Upper lobe of left lung (tissue), 4 donors: Measurements from ENCODE around the gene MGME1.

ENCODE experiments used
- EP300 ChIP-seq, 4 donors: sonication (generic); formaldehyde crosslinking; IDR thresholded peaks; one replicate each; pipeline ENCODE4 v1.5.1; 2017; ENCODE audit warnings: antibody characterized with exemption in 4 of 4, control low read depth in 2 of 4
- POLR2A ChIP-seq, 4 donors: fragments of 450-650 bp; IDR thresholded peaks; one replicate each; pipeline ENCODE4 v1.5.1; 2016 to 2017; ENCODE audit warnings: antibody characterized with exemption in 4 of 4, mild to moderate bottlenecking in 2 of 4
- POLR2AphosphoS5 ChIP-seq, 2 donors: sonication (generic); formaldehyde crosslinking; IDR thresholded peaks; one replicate each; pipeline ENCODE4 v1.5.1; 2017; ENCODE audit warnings: antibody characterized with exemption in 2 of 2
- TF ChIP-seq, protein P1 (sequence below), 6 experiments: fragments of 450-650 bp in 4 of 6; fragments of 200-600 bp in 2 of 6; sonication (generic) in 2 of 6; IDR thresholded peaks; one replicate each; pipeline ENCODE4 v1.5.1; 2016 to 2019; ENCODE audit warnings: antibody characterized with exemption in 6 of 6

DNA sequence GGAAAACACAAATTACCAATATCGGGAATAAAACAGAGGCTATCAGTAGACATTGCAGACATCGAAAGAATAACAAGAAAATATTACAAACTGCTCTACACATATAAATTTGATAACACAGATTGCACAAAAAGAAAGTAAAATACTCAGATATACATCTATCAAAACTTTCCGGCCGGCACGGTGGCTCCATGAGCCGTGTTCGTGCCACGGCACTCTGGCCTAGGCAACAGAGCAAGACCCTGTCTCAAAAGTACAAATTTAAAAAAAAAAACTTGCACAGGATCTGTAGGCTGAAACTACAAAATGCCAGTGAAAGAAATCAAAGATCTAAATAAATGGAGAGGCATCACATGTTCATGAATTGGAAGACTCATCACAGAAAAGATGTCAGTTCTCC is 49.7 kb upstream of the MGME1 start:
- no peak for TF ChIP-seq POLR2A (IDR thresholded peaks at IDR 0.05)
- TF ChIP-seq, protein P1, sequence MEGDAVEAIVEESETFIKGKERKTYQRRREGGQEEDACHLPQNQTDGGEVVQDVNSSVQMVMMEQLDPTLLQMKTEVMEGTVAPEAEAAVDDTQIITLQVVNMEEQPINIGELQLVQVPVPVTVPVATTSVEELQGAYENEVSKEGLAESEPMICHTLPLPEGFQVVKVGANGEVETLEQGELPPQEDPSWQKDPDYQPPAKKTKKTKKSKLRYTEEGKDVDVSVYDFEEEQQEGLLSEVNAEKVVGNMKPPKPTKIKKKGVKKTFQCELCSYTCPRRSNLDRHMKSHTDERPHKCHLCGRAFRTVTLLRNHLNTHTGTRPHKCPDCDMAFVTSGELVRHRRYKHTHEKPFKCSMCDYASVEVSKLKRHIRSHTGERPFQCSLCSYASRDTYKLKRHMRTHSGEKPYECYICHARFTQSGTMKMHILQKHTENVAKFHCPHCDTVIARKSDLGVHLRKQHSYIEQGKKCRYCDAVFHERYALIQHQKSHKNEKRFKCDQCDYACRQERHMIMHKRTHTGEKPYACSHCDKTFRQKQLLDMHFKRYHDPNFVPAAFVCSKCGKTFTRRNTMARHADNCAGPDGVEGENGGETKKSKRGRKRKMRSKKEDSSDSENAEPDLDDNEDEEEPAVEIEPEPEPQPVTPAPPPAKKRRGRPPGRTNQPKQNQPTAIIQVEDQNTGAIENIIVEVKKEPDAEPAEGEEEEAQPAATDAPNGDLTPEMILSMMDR (IDR thresholded peaks at IDR 0.05): no peak
- TF ChIP-seq POLR2AphosphoS5 (IDR thresholded peaks at IDR 0.05): no peak
- no peak for TF ChIP-seq EP300 (IDR thresholded peaks at IDR 0.05)
